Measurements from ENCODE around the gene CC2D1A. TPM values are rescaled to one million over a fixed set of nuclear protein-coding genes. Genes with fewer than 3 reads are reported as not detected.

CC2D1A gene
- total RNA-seq, 1 experiment from 2014 or later = 15.3 TPM

DNA sequence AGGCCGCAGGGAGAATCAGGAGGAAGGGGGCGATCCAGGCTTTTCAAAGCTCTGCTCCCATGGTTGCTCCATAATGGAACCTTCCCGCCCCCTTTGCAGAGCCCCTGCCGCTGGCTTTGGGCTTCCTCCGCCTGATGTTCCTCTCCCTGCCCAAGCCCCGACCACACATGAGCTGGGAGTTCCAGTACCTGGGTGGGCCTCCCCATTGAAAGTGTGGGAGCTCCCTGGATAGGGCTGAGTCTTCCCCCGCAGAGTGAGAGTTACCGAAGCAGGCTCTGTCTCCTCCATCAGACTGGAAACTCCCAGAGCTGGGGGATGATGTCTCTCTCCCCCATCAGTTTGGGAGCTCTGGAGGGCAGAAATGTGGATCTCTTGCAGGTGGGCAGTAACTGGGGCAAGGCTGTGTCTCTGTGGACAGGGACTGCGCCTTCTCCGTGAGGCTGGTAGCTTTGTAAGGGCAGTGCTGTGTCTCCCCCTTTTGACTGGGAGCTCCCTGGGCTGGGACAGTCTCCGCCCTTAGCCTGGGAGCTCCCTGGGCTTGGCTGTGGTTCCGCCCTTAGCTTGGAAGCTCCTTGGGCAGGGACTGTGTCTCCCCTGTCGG, 47.0 kb downstream of the CC2D1A start:
- peak overlapping the region; percentile 86 for H3K4me3 ChIP-seq
- no peaks in the 10 kb centered on the region; the same call in 1 of the 2 replicates for H3K4me1 ChIP-seq
- peak; percentile 48 to 51 for DNase-seq
- no peaks in the 10 kb centered on the region for H3K9me3 ChIP-seq (replicated peaks)
- H3K27ac ChIP-seq = no peak overlapping the region
- H3K36me3 ChIP-seq = peaks cover 32% of the 10 kb centered on the region
- no peaks in the 10 kb centered on the region for H3K27me3 ChIP-seq

DNA sequence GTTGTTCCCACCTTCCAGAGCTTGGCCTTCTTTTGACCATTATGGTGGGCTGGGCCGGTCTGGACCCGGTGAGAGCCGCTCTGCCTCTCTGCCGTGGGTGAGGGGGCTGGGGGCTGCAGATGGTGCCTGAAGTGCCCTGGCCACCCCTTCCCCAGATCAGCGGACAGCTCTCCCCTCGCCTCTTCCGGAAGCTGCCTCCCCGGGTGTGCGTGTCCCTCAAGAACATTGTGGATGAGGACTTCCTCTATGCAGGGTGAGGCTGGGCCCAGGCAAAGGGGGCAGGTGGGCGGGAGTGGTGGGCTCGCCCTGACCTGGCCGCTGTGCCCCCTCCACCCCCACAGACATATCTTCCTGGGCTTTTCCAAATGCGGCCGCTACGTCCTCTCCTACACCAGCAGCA, 48.2 kb downstream of the CC2D1A start:
- H3K4me1 ChIP-seq = no peaks in the 10 kb centered on the region; the same call in 1 of the 2 replicates
- no peak for DNase-seq
- H3K27me3 ChIP-seq = no peaks in the 10 kb centered on the region
- peaks cover 43% of the 10 kb centered on the region for H3K36me3 ChIP-seq
- H3K27ac ChIP-seq = no peak overlapping the region
- H3K9me3 ChIP-seq (replicated peaks) = no peaks in the 10 kb centered on the region
- H3K4me3 ChIP-seq = no peak overlapping the region

DNA sequence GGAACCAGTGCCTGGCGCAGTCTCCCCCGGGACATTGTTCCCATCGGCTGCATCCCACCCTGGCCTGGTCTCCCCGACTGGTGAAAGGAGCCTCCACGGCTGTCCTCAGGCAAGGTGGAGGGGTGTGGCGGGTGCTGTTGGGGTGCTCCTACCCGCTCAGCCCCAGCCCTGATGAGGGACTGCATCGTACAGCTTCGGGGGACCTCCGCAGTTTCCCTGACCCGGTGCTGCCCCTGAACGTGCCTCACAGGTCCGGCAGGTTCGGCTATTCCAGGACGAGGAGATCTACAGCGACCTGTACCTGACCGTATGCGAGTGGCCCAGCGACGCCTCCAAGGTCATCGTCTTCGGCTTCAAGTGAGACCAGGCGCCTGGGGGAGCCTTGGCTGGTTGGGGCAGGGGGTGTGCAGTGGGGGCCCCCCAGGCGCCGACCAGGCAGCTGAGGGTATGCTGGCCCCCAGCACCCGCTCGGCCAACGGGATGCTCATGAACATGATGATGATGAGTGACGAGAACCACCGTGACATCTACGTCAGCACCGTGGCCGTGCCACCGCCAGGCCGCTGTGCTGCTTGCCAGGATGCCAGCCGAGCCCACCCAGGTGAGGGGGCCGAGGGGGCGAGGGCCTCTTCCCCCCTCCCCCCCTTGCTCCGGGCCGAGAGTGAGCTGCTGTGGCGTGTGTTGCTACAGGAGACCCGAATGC, 49.8 kb downstream of the CC2D1A start:
- H3K27ac ChIP-seq = no peak overlapping the region
- H3K4me3 ChIP-seq = no peak overlapping the region
- H3K36me3 ChIP-seq = peaks cover 58% of the 10 kb centered on the region
- no peak for DNase-seq
- no peaks in the 10 kb centered on the region; the same call in 1 of the 2 replicates for H3K4me1 ChIP-seq
- H3K27me3 ChIP-seq = no peaks in the 10 kb centered on the region
- no peaks in the 10 kb centered on the region for H3K9me3 ChIP-seq (replicated peaks)

- no peak for DNase-seq
- no peaks in the 10 kb centered on the region for H3K9me3 ChIP-seq (replicated peaks)
- H3K27me3 ChIP-seq = no peaks in the 10 kb centered on the region
- no peaks in the 10 kb centered on the region; the same call in 1 of the 2 replicates for H3K4me1 ChIP-seq
- H3K27ac ChIP-seq = no peak overlapping the region
- peaks cover 60% of the 10 kb centered on the region for H3K36me3 ChIP-seq
- H3K4me3 ChIP-seq = no peak overlapping the region
These were observed 50.4 kb downstream of the CC2D1A start for GRCh38 chr19:13956365-13956744.

DNA sequence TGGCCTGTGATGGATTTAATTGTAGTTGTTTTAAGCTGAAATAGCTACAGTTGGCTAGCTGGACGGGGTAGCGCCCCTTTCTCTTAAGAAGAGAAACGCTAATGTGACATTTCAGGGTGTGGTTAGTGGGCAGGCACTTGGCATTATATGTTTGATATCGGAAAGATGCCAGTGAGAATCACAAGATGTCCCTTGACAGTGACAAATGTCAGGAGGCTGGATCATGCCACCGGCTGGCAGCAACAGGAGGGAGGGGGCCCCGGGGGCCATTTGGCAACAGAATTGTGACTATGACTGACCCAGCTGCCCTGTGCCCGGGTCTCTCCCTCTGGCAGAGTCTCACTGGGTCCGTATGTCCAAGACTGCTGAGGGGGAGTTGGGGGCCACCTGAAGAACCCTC, 51.0 kb downstream of the CC2D1A start:
- DNase-seq = no peak
- H3K4me3 ChIP-seq = no peak overlapping the region
- no peak overlapping the region for H3K27ac ChIP-seq

GRCh38 chr19:13958043-13958442, 52.0 kb downstream of the CC2D1A start:
- DNase-seq = no peak
- no peak overlapping the region for H3K4me3 ChIP-seq
- H3K27ac ChIP-seq = no peak overlapping the region
- H3K9me3 ChIP-seq (replicated peaks) = no peaks in the 10 kb centered on the region
- no peaks in the 10 kb centered on the region; the same call in 1 of the 2 replicates for H3K4me1 ChIP-seq
- peaks cover 68% of the 10 kb centered on the region for H3K36me3 ChIP-seq
- no peaks in the 10 kb centered on the region for H3K27me3 ChIP-seq

More for the DNA sequence above, 51.0 kb downstream of the CC2D1A start:
- Histone ChIP-seq H3K36me3 (peaks cover 65% of the 10 kb centered on the region), H3K27me3 (no peaks in the 10 kb centered on the region), H3K9me3 (replicated peaks) (no peaks in the 10 kb centered on the region), H3K4me1 (no peaks in the 10 kb centered on the region; the same call in 1 of the 2 replicates)

- DNase-seq = no peak
- Histone ChIP-seq H3K9me3 (replicated peaks) (no peaks in the 10 kb centered on the region), H3K4me1 (no peaks in the 10 kb centered on the region), H3K27me3 (no peaks in the 10 kb centered on the region), H3K36me3 (peaks cover 68% of the 10 kb centered on the region), H3K4me3 (no peak overlapping the region), H3K27ac (no peak overlapping the region)
These were observed 53.4 kb downstream of the CC2D1A start for GRCh38 chr19:13959141-13959961.

DNA sequence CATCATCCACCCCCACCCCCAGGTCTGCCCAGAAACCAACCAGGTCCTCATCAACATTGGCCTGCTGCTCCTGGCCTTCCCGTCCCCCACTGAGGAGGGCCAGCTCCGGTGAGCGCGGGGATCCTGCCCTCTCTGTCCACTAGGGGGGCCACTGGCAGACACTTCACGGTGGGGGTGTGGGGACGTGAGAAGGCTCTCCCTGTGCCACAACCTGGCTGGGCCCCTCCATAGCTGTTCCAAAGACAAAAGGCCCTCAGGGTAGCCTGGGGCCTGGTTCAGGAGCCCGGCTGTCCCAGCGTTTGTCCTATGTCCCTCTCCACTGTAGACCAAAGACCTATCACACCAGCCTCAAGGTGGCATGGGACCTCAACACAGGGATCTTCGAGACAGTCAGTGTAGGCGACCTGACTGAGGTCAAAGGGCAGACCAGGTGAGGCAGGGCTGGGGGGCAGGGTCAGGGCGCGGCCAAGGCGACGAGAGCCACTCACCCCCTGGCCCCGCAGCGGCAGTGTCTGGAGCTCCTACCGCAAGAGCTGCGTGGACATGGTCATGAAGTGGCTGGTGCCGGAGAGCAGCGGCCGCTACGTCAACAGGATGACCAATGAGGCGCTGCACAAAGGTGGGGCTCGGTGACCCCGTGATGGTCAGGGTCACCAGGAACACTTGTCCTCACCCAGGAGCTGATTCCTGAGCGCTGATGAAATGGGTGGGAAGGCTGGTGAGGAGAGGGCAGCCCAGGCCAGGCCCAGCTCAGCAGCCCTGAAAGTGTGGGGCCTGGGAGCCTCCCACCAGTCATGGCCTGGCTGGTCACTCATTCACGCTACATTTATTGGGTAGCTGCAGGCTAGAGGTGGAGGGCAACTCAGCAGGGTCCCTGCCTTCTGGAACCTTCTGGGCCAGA, 54.2 kb downstream of the CC2D1A start:
- H3K27ac ChIP-seq = no peak overlapping the region
- H3K4me1 ChIP-seq = no peaks in the 10 kb centered on the region
- peaks cover 64% of the 10 kb centered on the region for H3K36me3 ChIP-seq
- H3K4me3 ChIP-seq = no peak overlapping the region
- H3K9me3 ChIP-seq (replicated peaks) = no peaks in the 10 kb centered on the region
- DNase-seq = peak in 1 of 2 experiments; percentile 21
- H3K27me3 ChIP-seq = no peaks in the 10 kb centered on the region

DNA sequence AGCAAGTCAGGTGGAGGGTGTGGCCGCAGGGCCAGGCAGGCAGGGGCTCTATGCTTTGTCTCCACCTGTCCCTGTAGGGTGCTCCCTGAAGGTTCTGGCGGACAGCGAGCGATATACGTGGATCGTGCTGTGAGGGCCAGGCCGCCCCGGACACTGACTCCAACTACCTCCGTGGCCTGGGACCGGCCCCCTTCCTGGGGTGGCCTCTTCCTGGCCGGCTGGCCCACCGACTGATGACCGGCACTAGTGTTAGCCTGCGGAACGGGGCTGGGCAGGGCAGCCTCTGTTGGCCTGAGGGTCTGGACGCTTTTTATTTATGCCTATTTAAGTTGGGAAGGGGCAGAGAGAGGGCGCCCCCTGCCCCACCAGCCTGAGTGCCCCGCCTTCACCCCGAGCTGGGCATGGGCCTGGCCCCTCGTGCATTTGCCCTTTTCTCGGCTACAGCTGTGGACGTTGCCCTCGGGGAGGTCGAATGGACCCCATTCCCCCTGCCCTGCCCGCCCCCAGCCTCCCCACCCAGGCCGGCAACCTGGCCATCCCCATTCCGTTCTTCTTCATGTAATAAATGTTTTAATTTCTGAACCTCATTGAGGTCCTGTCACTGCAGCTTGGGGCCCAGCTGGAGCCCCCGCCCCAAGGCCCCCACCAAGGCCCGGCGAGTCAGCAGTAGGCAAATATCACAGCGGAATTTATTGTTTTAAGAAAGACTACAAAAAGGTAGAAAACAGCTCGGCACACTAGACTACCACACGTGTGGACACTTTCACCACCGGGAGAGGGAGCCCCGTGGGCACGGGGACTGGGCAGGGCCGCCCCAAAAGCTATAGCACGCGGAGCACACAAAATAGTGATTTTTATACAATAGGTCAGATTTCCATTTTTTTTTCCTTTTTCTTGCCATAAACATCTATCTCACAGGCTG, 55.1 kb downstream of the CC2D1A start:
- Histone ChIP-seq H3K4me3 (no peak overlapping the region), H3K27ac (no peak overlapping the region), H3K27me3 (no peaks in the 10 kb centered on the region), H3K4me1 (no peaks in the 10 kb centered on the region), H3K36me3 (peaks cover 55% of the 10 kb centered on the region), H3K9me3 (replicated peaks) (no peaks in the 10 kb centered on the region)
- no peak for DNase-seq

- no peaks in the 10 kb centered on the region for H3K4me1 ChIP-seq
- H3K27ac ChIP-seq = no peak overlapping the region
- peaks cover 46% of the 10 kb centered on the region for H3K36me3 ChIP-seq
- no peak overlapping the region for H3K4me3 ChIP-seq
- DNase-seq = peak in 1 of 2 experiments; percentile 6
- H3K9me3 ChIP-seq (replicated peaks) = no peaks in the 10 kb centered on the region
- no peaks in the 10 kb centered on the region for H3K27me3 ChIP-seq
These were observed 56.1 kb downstream of the CC2D1A start for GRCh38 chr19:13961826-13962698.

GRCh38 chr19:13962699-13963602, 57.0 kb downstream of the CC2D1A start:
- Histone ChIP-seq H3K4me3 (no peak overlapping the region), H3K27ac (no peak overlapping the region), H3K36me3 (peaks cover 46% of the 10 kb centered on the region), H3K4me1 (no peaks in the 10 kb centered on the region), H3K9me3 (replicated peaks) (no peaks in the 10 kb centered on the region), H3K27me3 (no peaks in the 10 kb centered on the region)
- peak in 1 of 2 experiments; percentile 4 for DNase-seq

DNA sequence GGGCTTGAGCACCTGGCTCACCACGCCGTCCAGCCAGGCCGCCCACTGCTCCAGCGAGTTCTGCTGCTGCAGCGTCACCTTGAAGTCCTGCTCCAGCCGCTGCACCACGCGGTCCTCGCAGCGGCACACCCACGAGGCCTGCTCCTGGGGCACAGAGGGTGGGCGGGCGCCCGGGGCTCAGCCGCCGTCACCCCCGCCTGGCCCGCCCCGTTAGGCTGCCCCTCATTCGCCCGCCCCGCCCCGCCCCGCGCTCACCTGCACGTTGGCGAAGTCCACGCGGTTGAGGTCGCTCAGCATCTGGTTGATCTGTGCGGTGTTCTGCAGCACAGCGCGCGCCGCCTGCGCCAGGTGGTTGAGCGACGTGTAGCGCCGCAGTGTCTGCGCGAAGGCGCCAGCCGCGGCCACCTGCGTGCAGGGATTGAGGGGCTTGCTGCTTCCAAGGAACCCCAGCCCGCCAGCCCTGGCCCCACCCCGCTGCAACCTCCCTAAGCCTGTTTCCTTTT, 57.7 kb downstream of the CC2D1A start:
- H3K36me3 ChIP-seq = peaks cover 40% of the 10 kb centered on the region
- H3K9me3 ChIP-seq (replicated peaks) = no peaks in the 10 kb centered on the region
- no peak overlapping the region for H3K4me3 ChIP-seq
- H3K4me1 ChIP-seq = no peaks in the 10 kb centered on the region
- no peak for DNase-seq
- H3K27ac ChIP-seq = no peak overlapping the region
- no peaks in the 10 kb centered on the region for H3K27me3 ChIP-seq
